NCI-H82 treated with DMSO at 0.1 percent for 48 hours (cell line): ENCODE data around the gene RFX2.
"Not testable (repeated sequence)": the region's sequence is repeated elsewhere in the genome, so short reads cannot be mapped to it uniquely, and the experiment has no call there.

Experiments
- DNase-seq: peaks from one replicate; lab custom pipeline; 2025; ENCODE audit not compliant: unreplicated experiment; lab: John Stamatoyannopoulos, UW

RFX2 gene

GRCh38 chr19:6017576-6017975 is 92.7 kb downstream of the RFX2 start:
- DNase-seq = no peak

GRCh38 chr19:6015841-6016545 is 94.3 kb downstream of the RFX2 start:
- no peak for DNase-seq

- no peak for DNase-seq
Measured at GRCh38 chr19:6014551-6015135, 95.7 kb downstream of the RFX2 start.

GRCh38 chr19:6012426-6013170 is 97.7 kb downstream of the RFX2 start:
- DNase-seq = no peak

GRCh38 chr19:6011794-6012193 is 98.5 kb downstream of the RFX2 start:
- no peak for DNase-seq

GRCh38 chr19:6011206-6011605 is 99.1 kb downstream of the RFX2 start:
- no peak for DNase-seq

- DNase-seq = no peak
Measured at GRCh38 chr19:6010107-6010506, 100.2 kb downstream of the RFX2 start.

GRCh38 chr19:6007866-6008265 is 102.4 kb downstream of the RFX2 start:
- no peak for DNase-seq

GRCh38 chr19:6006896-6007295 is 103.4 kb downstream of the RFX2 start:
- DNase-seq = no peak

GRCh38 chr19:6006070-6006446 is 104.2 kb downstream of the RFX2 start:
- not testable (repeated sequence) for DNase-seq

- DNase-seq = no peak
Measured at GRCh38 chr19:6005321-6006069, 104.8 kb downstream of the RFX2 start.

GRCh38 chr19:6003976-6004375 is 106.3 kb downstream of the RFX2 start:
- DNase-seq = no peak

GRCh38 chr19:6002591-6002990 is 107.7 kb downstream of the RFX2 start:
- no peak for DNase-seq

GRCh38 chr19:6000228-6000847 is 110.0 kb downstream of the RFX2 start:
- no peak for DNase-seq

- DNase-seq = no peak
Measured at GRCh38 chr19:5999693-6000092, 110.6 kb downstream of the RFX2 start.

GRCh38 chr19:5997371-5997770 is 112.9 kb downstream of the RFX2 start:
- no peak for DNase-seq

GRCh38 chr19:5996623-5997320 is 113.5 kb downstream of the RFX2 start:
- DNase-seq = no peak

GRCh38 chr19:5996102-5996501 is 114.2 kb downstream of the RFX2 start:
- DNase-seq = no peak

GRCh38 chr19:5995606-5996005 is 114.7 kb downstream of the RFX2 start:
- DNase-seq = no peak

- no peak for DNase-seq
Measured at GRCh38 chr19:5994405-5995165, 115.7 kb downstream of the RFX2 start.
